ENCODE measurements around the gene MAN2A1. TPM values are rescaled to one million over a fixed set of nuclear protein-coding genes. Genes with fewer than 3 reads are reported as not detected.

MAN2A1 gene
- total RNA-seq, 1 experiment from 2014 or later = 78.0 TPM

DNA sequence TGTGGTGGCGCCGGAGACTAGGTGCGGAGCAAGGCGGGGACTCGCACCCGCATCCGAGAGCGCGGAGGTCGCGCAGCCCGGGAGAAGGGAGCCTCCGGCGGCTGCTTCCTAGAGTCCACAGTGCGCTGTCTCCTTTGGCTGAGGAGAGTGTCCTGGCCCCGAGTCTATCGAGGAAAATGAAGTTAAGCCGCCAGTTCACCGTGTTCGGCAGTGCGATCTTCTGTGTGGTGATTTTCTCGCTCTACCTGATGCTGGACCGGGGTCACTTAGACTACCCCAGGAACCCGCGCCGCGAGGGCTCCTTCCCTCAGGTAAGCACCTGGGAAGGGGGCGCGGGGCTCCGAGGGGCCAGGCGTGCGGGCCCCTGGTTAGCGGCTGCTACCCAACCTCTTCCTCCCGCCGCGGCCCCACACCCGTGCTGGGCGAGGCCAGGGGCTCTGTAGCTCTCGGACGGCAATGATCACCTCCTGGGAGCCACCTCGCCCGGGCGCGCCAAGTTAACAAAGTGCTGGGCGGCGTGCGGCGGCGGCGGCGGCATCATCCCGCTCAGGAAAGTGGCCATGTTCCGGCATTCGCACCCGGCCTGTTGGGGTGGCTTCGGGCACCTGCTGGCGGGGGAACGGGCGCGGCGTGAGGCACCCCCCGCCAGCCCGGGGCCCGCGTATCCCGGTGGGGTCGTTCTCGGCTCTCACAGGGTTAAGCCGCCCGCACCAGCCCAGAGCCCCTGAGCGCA lies 681 bp downstream of the MAN2A1 start:
- TF ChIP-seq, protein P1, sequence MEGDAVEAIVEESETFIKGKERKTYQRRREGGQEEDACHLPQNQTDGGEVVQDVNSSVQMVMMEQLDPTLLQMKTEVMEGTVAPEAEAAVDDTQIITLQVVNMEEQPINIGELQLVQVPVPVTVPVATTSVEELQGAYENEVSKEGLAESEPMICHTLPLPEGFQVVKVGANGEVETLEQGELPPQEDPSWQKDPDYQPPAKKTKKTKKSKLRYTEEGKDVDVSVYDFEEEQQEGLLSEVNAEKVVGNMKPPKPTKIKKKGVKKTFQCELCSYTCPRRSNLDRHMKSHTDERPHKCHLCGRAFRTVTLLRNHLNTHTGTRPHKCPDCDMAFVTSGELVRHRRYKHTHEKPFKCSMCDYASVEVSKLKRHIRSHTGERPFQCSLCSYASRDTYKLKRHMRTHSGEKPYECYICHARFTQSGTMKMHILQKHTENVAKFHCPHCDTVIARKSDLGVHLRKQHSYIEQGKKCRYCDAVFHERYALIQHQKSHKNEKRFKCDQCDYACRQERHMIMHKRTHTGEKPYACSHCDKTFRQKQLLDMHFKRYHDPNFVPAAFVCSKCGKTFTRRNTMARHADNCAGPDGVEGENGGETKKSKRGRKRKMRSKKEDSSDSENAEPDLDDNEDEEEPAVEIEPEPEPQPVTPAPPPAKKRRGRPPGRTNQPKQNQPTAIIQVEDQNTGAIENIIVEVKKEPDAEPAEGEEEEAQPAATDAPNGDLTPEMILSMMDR (conservative IDR thresholded peaks at IDR 0.05) = 0 out of 3 replicates have a peak, but pooled peaks have one; percentile 10

More for the DNA sequence above, 681 bp downstream of the MAN2A1 start:
- Histone ChIP-seq H4K91ac (ENCODE audit: insufficient read length, low read depth, low read length) (no peak overlapping the region), H3K4me1 (ENCODE audit: insufficient read depth, low read length) (peaks cover 6% of the 10 kb centered on the region; the same call in 1 of the 2 replicates), H3K4me2 (ENCODE audit: insufficient read depth, insufficient read length, low read length) (peak overlapping the region; percentile 96), H2BK12ac (ENCODE audit: insufficient read length, low read depth, low read length) (no peak overlapping the region), H4K5ac (ENCODE audit: insufficient read length, low read depth, low read length) (no peak overlapping the region), H3K14ac (ENCODE audit: insufficient read depth, low read length) (peak overlapping the region; percentile 74), H3K18ac (ENCODE audit: insufficient read length, low read depth, low read length) (peak overlapping the region; percentile 9), H2BK5ac (ENCODE audit: insufficient read length, low read length) (no peak overlapping the region), H2BK20ac (ENCODE audit: low read depth, low read length, poor library complexity, severe bottlenecking) (no peak overlapping the region), H3K23ac (ENCODE audit: insufficient read length, low read depth, low read length) (no peak overlapping the region), H2AK5ac (ENCODE audit: insufficient read length, low read length) (no peak overlapping the region), H3K79me2 (ENCODE audit: insufficient read depth, low read length) (peaks cover 29% of the 10 kb centered on the region; the same call in 1 of the 2 replicates), H2BK120ac (ENCODE audit: low read depth, low read length, poor library complexity, severe bottlenecking) (no peak overlapping the region), H3K23me2 (ENCODE audit: insufficient read length, low read depth, low read length, poor library complexity, severe bottlenecking) (peaks cover 8% of the 10 kb centered on the region), H3K9me3 (ENCODE audit: control insufficient read depth, low read depth, low read length) (no peaks in the 10 kb centered on the region), H4K20me1 (ENCODE audit: control insufficient read depth, insufficient read depth, insufficient read length) (no peaks in the 10 kb centered on the region), H3K79me1 (ENCODE audit: insufficient read depth, low read depth, low read length, poor library complexity, severe bottlenecking) (peaks cover 3% of the 10 kb centered on the region), H3K9ac (ENCODE audit: extremely low read depth, insufficient read length, low read length) (peak overlapping the region; percentile 82), H3K27ac (ENCODE audit: insufficient read length, low read depth, low read length) (no peak overlapping the region), H3K4ac (ENCODE audit: low read depth, low read length) (no peak overlapping the region), H4K8ac (replicated peaks; ENCODE audit: insufficient read length, low read depth, low read length) (no peak overlapping the region), H3K56ac (ENCODE audit: insufficient read length, low read depth, low read length) (no peak overlapping the region), H2BK15ac (ENCODE audit: low read depth, low read length) (no peak overlapping the region), H3T11ph (ENCODE audit: low read length) (no peak overlapping the region), H2AFZ (ENCODE audit: low read length) (no peak overlapping the region), H3K27me3 (ENCODE audit: insufficient read depth, low read length) (no peaks in the 10 kb centered on the region)
- H3K4me3 Mint-ChIP-seq = peak overlapping the region; percentile 94 to 97
- WGBS (ENCODE audit: extremely low coverage, insufficient read length, low lambda C conversion rate) = no CpG with 5 or more reads among the region's 71 CpGs
- peaks cover 40 to 46% of the 10 kb centered on the region in 2 experiments for H3K4me1 Mint-ChIP-seq
- H3K27me3 Mint-ChIP-seq (ENCODE audit: low read depth) = no peaks in the 10 kb centered on the region; the same call in 1 of the 2 replicates
- DNase-seq = peak; percentile 36
- peaks cover 11 to 15% (median 12%) of the 10 kb centered on the region in 3 experiments; a peak in 5 of 7 replicates for H3K36me3 Mint-ChIP-seq (ENCODE audit: insufficient read depth in 1 of 3, low read depth in 3 of 3)
- H3K27ac Mint-ChIP-seq = peak overlapping the region in 1 of 3 experiments; percentile 89; a peak in 1 of 7 replicates
- peaks cover 3 to 8% of the 10 kb centered on the region in 2 experiments; a peak in 3 of 5 replicates for H3K9me3 Mint-ChIP-seq

All from H9 (cell line).